ENCODE results near the gene KIF26B.

Gene KIF26B

GRCh38 chr1:245750261-245750660, 595.5 kb downstream of the KIF26B start:
- DNase-seq (ENCODE audit: low read depth in 2 of 2), result no peak

GRCh38 chr1:245751116-245751515, 596.3 kb downstream of the KIF26B start:
- no peak for DNase-seq (ENCODE audit: low read depth in 2 of 2)

- DNase-seq (ENCODE audit: low read depth in 2 of 2), result no peak
These were observed 597.1 kb downstream of the KIF26B start for GRCh38 chr1:245751726-245752470.

GRCh38 chr1:245752561-245752960, 597.8 kb downstream of the KIF26B start:
- DNase-seq (ENCODE audit: low read depth in 2 of 2), result no peak

- no peak for DNase-seq (ENCODE audit: low read depth in 2 of 2)
These were observed 599.0 kb downstream of the KIF26B start for GRCh38 chr1:245753807-245754206.

- DNase-seq (ENCODE audit: low read depth in 2 of 2), result no peak
These were observed 599.7 kb downstream of the KIF26B start for GRCh38 chr1:245754463-245754961.

Data from stimulated activated CD8-positive, alpha-beta memory T cell treated with anti-CD3 and anti-CD28 coated beads, Interleukin-15, amount 100 ng/mL, for 4 hours (primary cell).